Measurements from ENCODE around the gene EZR. TPM values are rescaled to one million over a fixed set of nuclear protein-coding genes. Genes with fewer than 3 reads are reported as not detected.

Gene EZR
- total RNA-seq, 1 experiment from 2014 or later: 263 TPM

DNA sequence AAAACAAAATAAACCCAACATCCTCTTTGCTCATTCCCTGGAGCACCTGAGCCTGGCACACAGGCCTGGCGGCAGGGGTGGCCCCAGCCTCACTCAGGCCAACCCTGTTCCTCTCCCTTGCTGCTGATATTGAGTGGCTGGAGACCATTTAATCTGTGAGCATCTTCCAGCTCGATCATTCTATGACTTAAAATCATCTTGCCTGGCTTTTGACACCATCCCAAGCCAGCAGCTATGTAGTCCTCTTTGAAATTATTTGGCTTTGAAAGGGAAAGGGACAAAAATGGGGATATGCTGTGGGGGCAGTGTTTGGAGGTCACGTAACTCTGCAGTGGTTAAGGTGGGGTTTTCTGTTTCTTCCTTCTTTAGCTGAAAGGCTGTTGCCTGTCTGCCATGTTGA, 22.8 kb downstream of the EZR start:
- in situ Hi-C loops (cut with HindIII; ENCODE audit: low pct_unique_long_range_greater_than_20kb, low sequenced_read_pairs) (no loop called here), intact Hi-C loops (cut with micrococcal nuclease; ENCODE audit: unreplicated experiment) (no loop called here)
- H3K4me1 ChIP-seq (ENCODE audit: control insufficient read depth, insufficient read depth, low read length): peaks cover 53% of the 10 kb centered on the region
- H3K27me3 ChIP-seq (ENCODE audit: control insufficient read depth, insufficient read depth, low read length): no peaks in the 10 kb centered on the region
- H3K36me3 ChIP-seq (ENCODE audit: control insufficient read depth, insufficient read depth, low read length): peaks cover 6% of the 10 kb centered on the region; the same call in 1 of the 2 replicates
- POLR2A ChIA-PET: no interaction called here
- H3K9me3 ChIP-seq (ENCODE audit: control insufficient read depth, insufficient read depth, low read depth, low read length): no peaks in the 10 kb centered on the region
- ATAC-seq: no peak
- H3K27ac ChIP-seq (ENCODE audit: low read length): no peak overlapping the region
- CTCF ChIA-PET: no interaction called here
- DNase-seq (ENCODE audit: low read depth, low spot score): no peak
- no TSS peak for BruUV-seq (replicated peaks)
- TF ChIP-seq POLR2AphosphoS5 (IDR thresholded peaks at IDR 0.05; ENCODE audit: low read depth, low read length) (no peak), TCF7L2 (IDR thresholded peaks at IDR 0.05; ENCODE audit: low read depth, low read length) (no peak), SIN3A (IDR thresholded peaks at IDR 0.05; ENCODE audit: borderline replicate concordance, insufficient read depth, low read depth, low read length) (no peak)
- TF ChIP-seq, protein P1, sequence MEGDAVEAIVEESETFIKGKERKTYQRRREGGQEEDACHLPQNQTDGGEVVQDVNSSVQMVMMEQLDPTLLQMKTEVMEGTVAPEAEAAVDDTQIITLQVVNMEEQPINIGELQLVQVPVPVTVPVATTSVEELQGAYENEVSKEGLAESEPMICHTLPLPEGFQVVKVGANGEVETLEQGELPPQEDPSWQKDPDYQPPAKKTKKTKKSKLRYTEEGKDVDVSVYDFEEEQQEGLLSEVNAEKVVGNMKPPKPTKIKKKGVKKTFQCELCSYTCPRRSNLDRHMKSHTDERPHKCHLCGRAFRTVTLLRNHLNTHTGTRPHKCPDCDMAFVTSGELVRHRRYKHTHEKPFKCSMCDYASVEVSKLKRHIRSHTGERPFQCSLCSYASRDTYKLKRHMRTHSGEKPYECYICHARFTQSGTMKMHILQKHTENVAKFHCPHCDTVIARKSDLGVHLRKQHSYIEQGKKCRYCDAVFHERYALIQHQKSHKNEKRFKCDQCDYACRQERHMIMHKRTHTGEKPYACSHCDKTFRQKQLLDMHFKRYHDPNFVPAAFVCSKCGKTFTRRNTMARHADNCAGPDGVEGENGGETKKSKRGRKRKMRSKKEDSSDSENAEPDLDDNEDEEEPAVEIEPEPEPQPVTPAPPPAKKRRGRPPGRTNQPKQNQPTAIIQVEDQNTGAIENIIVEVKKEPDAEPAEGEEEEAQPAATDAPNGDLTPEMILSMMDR (IDR thresholded peaks at IDR 0.05): no peak
- TF ChIP-seq, protein P2, sequence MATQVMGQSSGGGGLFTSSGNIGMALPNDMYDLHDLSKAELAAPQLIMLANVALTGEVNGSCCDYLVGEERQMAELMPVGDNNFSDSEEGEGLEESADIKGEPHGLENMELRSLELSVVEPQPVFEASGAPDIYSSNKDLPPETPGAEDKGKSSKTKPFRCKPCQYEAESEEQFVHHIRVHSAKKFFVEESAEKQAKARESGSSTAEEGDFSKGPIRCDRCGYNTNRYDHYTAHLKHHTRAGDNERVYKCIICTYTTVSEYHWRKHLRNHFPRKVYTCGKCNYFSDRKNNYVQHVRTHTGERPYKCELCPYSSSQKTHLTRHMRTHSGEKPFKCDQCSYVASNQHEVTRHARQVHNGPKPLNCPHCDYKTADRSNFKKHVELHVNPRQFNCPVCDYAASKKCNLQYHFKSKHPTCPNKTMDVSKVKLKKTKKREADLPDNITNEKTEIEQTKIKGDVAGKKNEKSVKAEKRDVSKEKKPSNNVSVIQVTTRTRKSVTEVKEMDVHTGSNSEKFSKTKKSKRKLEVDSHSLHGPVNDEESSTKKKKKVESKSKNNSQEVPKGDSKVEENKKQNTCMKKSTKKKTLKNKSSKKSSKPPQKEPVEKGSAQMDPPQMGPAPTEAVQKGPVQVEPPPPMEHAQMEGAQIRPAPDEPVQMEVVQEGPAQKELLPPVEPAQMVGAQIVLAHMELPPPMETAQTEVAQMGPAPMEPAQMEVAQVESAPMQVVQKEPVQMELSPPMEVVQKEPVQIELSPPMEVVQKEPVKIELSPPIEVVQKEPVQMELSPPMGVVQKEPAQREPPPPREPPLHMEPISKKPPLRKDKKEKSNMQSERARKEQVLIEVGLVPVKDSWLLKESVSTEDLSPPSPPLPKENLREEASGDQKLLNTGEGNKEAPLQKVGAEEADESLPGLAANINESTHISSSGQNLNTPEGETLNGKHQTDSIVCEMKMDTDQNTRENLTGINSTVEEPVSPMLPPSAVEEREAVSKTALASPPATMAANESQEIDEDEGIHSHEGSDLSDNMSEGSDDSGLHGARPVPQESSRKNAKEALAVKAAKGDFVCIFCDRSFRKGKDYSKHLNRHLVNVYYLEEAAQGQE (IDR thresholded peaks at IDR 0.05; ENCODE audit: insufficient read depth in 1 of 2, low read depth in 2 of 2, low read length in 1 of 2): no peak
- H3K4me3 ChIP-seq (ENCODE audit: low read depth in 2 of 2, low read length in 2 of 2): no peak overlapping the region

DNA sequence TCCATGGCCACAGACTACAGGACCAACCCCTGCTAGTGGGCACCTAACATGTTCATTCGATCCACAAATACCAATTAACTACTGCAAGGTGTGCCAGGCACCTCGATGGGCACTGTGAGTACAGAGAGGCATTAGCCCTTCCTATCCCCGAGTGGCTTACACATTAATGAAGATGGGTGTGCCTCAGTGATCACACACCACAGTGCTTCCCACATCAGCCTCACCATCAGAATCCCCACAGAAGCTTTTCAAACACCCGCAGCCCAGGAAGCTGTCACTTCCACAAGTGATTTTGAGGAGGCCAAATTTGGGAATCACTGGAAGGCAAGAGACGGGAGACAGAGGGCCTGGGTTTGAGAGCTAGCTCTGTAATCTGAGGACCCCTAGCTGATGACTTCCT, 23.7 kb downstream of the EZR start:
- no peak overlapping the region for H3K4me3 ChIP-seq (ENCODE audit: low read depth in 2 of 2, low read length in 2 of 2)
- in situ Hi-C loops (cut with HindIII; ENCODE audit: low pct_unique_long_range_greater_than_20kb, low sequenced_read_pairs) (no loop called here), intact Hi-C loops (cut with micrococcal nuclease; ENCODE audit: unreplicated experiment) (no loop called here)
- POLR2A ChIA-PET: no interaction called here
- ATAC-seq: no peak
- TF ChIP-seq TCF7L2 (IDR thresholded peaks at IDR 0.05; ENCODE audit: low read depth, low read length) (no peak), POLR2AphosphoS5 (IDR thresholded peaks at IDR 0.05; ENCODE audit: low read depth, low read length) (no peak), SIN3A (IDR thresholded peaks at IDR 0.05; ENCODE audit: borderline replicate concordance, insufficient read depth, low read depth, low read length) (no peak)
- TF ChIP-seq, protein P2 (IDR thresholded peaks at IDR 0.05; ENCODE audit: insufficient read depth in 1 of 2, low read depth in 2 of 2, low read length in 1 of 2): no peak
- TF ChIP-seq, protein P1 (IDR thresholded peaks at IDR 0.05): no peak
- no TSS peak for BruUV-seq (replicated peaks)
- CTCF ChIA-PET: no interaction called here
- H3K27me3 ChIP-seq (ENCODE audit: control insufficient read depth, insufficient read depth, low read length): no peaks in the 10 kb centered on the region
- H3K4me1 ChIP-seq (ENCODE audit: control insufficient read depth, insufficient read depth, low read length): peaks cover 46% of the 10 kb centered on the region
- H3K9me3 ChIP-seq (ENCODE audit: control insufficient read depth, insufficient read depth, low read depth, low read length): no peaks in the 10 kb centered on the region
- H3K27ac ChIP-seq (ENCODE audit: low read length): no peak overlapping the region
- H3K36me3 ChIP-seq (ENCODE audit: control insufficient read depth, insufficient read depth, low read length): peaks cover 8% of the 10 kb centered on the region; the same call in 1 of the 2 replicates
- DNase-seq (ENCODE audit: low read depth, low spot score): no peak
